WTC11 (cell line): Measurements from ENCODE around the gene SERTAD2.

Source experiments
- CREM ChIP-seq: sonication (generic); formaldehyde crosslinking; IDR thresholded peaks from 2 replicates; pipeline ENCODE4 v1.8.1; 2022; ENCODE audit warnings: mild to moderate bottlenecking, missing genetic modification reagents, moderate library complexity
- ESRRA ChIP-seq: sonication (generic); formaldehyde crosslinking; IDR thresholded peaks from 2 replicates; pipeline ENCODE4 v1.8.1; 2022; ENCODE audit warnings: mild to moderate bottlenecking, missing genetic modification reagents, borderline replicate concordance
- JUN ChIP-seq: sonication (generic); formaldehyde crosslinking; IDR thresholded peaks from 2 replicates; pipeline ENCODE4 v1.8.0; 2023; ENCODE audit warnings: mild to moderate bottlenecking, missing genetic modification reagents
- NFE2L1 ChIP-seq: sonication (generic); formaldehyde crosslinking; IDR thresholded peaks from 2 replicates; pipeline ENCODE4 v1.8.1; 2023; ENCODE audit warnings: missing genetic modification reagents
- SMAD4 ChIP-seq: sonication (generic); formaldehyde crosslinking; IDR thresholded peaks from 2 replicates; pipeline ENCODE4 v1.8.0; 2022; ENCODE audit warnings: mild to moderate bottlenecking, missing genetic modification reagents
- SP1 ChIP-seq: sonication (generic); formaldehyde crosslinking; conservative IDR thresholded peaks from 2 replicates; pipeline ENCODE4 v1.8.1; 2022; ENCODE audit warnings: missing genetic modification reagents
- TCF7 ChIP-seq: sonication (generic); formaldehyde crosslinking; IDR thresholded peaks from 2 replicates; pipeline ENCODE4 v1.8.0; 2022; ENCODE audit warnings: mild to moderate bottlenecking, low read depth, missing genetic modification reagents, moderate library complexity
- TF ChIP-seq, protein P1 (sequence below): sonication (generic); formaldehyde crosslinking; IDR thresholded peaks from 2 replicates; pipeline ENCODE4 v1.8.0; 2023; ENCODE audit warnings: missing genetic modification reagents
- TF ChIP-seq, protein P2 (sequence below): fragments of 200-600 bp; IDR thresholded peaks from 2 replicates; pipeline ENCODE4 v1.8.0; 2022; ENCODE audit warnings: antibody characterized with exemption
- TF ChIP-seq, protein P3 (sequence below): fragments of 250-450 bp; sonication (Bioruptor Pico); IDR thresholded peaks from 2 replicates; pipeline ENCODE4 v1.9.0; 2021; ENCODE audit warnings: mild to moderate bottlenecking
- TF ChIP-seq, protein P4 (sequence below): sonication (generic); formaldehyde crosslinking; IDR thresholded peaks from 2 replicates; pipeline ENCODE4 v1.8.1; 2022; ENCODE audit warnings: low read depth, missing genetic modification reagents, borderline replicate concordance
- TF ChIP-seq, protein P5 (sequence below): sonication (generic); formaldehyde crosslinking; IDR thresholded peaks from 2 replicates; pipeline ENCODE4 v1.8.0; 2023; ENCODE audit warnings: missing genetic modification reagents, mild to moderate bottlenecking, borderline replicate concordance

DNA sequence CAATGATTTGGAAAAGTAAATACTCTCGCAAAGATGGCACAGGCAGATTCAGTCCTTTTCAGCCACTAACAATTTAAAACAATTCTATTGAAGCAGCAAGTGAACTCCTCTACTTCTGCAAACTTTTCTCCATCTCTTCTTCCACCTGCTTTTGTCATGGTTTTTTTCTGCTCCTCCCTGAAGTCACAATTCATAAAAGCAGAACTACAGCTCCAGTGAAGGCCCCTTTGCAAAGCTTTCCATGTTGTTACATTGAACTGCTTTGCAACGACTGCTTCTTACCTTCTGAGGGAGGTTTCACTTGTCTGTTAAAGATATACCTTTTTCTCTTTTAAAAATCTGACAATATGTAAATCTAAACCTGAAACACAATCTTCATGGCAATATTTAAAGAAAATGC lies 3.7 kb upstream of the SERTAD2 start:
- TF ChIP-seq, protein P1, sequence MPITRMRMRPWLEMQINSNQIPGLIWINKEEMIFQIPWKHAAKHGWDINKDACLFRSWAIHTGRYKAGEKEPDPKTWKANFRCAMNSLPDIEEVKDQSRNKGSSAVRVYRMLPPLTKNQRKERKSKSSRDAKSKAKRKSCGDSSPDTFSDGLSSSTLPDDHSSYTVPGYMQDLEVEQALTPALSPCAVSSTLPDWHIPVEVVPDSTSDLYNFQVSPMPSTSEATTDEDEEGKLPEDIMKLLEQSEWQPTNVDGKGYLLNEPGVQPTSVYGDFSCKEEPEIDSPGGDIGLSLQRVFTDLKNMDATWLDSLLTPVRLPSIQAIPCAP (CRISPR knock-in tag), result no peak
- TF ChIP-seq ESRRA (CRISPR knock-in tag), result no peak
- TF ChIP-seq, protein P2, sequence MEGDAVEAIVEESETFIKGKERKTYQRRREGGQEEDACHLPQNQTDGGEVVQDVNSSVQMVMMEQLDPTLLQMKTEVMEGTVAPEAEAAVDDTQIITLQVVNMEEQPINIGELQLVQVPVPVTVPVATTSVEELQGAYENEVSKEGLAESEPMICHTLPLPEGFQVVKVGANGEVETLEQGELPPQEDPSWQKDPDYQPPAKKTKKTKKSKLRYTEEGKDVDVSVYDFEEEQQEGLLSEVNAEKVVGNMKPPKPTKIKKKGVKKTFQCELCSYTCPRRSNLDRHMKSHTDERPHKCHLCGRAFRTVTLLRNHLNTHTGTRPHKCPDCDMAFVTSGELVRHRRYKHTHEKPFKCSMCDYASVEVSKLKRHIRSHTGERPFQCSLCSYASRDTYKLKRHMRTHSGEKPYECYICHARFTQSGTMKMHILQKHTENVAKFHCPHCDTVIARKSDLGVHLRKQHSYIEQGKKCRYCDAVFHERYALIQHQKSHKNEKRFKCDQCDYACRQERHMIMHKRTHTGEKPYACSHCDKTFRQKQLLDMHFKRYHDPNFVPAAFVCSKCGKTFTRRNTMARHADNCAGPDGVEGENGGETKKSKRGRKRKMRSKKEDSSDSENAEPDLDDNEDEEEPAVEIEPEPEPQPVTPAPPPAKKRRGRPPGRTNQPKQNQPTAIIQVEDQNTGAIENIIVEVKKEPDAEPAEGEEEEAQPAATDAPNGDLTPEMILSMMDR, result no peak
- TF ChIP-seq SP1 (CRISPR knock-in tag), result no peak
- no peak for TF ChIP-seq NFE2L1 (CRISPR knock-in tag)
- no peak for TF ChIP-seq JUN
- TF ChIP-seq TCF7 (CRISPR knock-in tag), result no peak
- TF ChIP-seq CREM (CRISPR knock-in tag), result no peak
- TF ChIP-seq, protein P3, sequence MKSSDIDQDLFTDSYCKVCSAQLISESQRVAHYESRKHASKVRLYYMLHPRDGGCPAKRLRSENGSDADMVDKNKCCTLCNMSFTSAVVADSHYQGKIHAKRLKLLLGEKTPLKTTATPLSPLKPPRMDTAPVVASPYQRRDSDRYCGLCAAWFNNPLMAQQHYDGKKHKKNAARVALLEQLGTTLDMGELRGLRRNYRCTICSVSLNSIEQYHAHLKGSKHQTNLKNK (CRISPR knock-in tag), result no peak
- no peak for TF ChIP-seq SMAD4 (CRISPR knock-in tag)
- TF ChIP-seq, protein P4, sequence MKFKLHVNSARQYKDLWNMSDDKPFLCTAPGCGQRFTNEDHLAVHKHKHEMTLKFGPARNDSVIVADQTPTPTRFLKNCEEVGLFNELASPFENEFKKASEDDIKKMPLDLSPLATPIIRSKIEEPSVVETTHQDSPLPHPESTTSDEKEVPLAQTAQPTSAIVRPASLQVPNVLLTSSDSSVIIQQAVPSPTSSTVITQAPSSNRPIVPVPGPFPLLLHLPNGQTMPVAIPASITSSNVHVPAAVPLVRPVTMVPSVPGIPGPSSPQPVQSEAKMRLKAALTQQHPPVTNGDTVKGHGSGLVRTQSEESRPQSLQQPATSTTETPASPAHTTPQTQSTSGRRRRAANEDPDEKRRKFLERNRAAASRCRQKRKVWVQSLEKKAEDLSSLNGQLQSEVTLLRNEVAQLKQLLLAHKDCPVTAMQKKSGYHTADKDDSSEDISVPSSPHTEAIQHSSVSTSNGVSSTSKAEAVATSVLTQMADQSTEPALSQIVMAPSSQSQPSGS, result no peak
- TF ChIP-seq, protein P5, sequence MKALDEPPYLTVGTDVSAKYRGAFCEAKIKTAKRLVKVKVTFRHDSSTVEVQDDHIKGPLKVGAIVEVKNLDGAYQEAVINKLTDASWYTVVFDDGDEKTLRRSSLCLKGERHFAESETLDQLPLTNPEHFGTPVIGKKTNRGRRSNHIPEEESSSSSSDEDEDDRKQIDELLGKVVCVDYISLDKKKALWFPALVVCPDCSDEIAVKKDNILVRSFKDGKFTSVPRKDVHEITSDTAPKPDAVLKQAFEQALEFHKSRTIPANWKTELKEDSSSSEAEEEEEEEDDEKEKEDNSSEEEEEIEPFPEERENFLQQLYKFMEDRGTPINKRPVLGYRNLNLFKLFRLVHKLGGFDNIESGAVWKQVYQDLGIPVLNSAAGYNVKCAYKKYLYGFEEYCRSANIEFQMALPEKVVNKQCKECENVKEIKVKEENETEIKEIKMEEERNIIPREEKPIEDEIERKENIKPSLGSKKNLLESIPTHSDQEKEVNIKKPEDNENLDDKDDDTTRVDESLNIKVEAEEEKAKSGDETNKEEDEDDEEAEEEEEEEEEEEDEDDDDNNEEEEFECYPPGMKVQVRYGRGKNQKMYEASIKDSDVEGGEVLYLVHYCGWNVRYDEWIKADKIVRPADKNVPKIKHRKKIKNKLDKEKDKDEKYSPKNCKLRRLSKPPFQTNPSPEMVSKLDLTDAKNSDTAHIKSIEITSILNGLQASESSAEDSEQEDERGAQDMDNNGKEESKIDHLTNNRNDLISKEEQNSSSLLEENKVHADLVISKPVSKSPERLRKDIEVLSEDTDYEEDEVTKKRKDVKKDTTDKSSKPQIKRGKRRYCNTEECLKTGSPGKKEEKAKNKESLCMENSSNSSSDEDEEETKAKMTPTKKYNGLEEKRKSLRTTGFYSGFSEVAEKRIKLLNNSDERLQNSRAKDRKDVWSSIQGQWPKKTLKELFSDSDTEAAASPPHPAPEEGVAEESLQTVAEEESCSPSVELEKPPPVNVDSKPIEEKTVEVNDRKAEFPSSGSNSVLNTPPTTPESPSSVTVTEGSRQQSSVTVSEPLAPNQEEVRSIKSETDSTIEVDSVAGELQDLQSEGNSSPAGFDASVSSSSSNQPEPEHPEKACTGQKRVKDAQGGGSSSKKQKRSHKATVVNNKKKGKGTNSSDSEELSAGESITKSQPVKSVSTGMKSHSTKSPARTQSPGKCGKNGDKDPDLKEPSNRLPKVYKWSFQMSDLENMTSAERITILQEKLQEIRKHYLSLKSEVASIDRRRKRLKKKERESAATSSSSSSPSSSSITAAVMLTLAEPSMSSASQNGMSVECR (CRISPR knock-in tag), result no peak
